ENCODE results near the gene LMTK2. TPM values are rescaled to one million over a fixed set of nuclear protein-coding genes. Genes with fewer than 3 reads are reported as not detected.

The LMTK2 gene
- total RNA-seq, 1 experiment from 2014 or later, result 17.8 TPM

GRCh38 chr7:98185101-98185500, 78.4 kb downstream of the LMTK2 start:
- ChIA-PET RAD21 (ENCODE audit: low non-redundant PET in 1 of 2, low total read pairs in 2 of 2, uncharacterized antibody in 2 of 2, unreplicated experiment in 2 of 2) (no interaction called here), CTCF (no interaction called here), POLR2A (no interaction called here)
- ATAC-seq, result no peak
- Histone ChIP-seq H3K36me3 (ENCODE audit: control insufficient read depth in 1 of 2, insufficient read depth in 2 of 2, low read length in 2 of 2) (no peaks in the 10 kb centered on the region), H3K9me3 (ENCODE audit: control insufficient read depth in 1 of 2, insufficient read depth in 1 of 2, low read depth in 1 of 2, low read length in 2 of 2) (no peaks in the 10 kb centered on the region), H3K4me2 (ENCODE audit: low read length) (no peak overlapping the region), H3K4me3 (replicated peaks in 1 of 2; ENCODE audit: low read depth in 1 of 2, low read length in 2 of 2) (no peak overlapping the region), H3K4me1 (ENCODE audit: control insufficient read depth in 1 of 2, insufficient read depth in 2 of 2, low read length in 2 of 2) (no peaks in the 10 kb centered on the region), H2AFZ (ENCODE audit: low read depth, low read length, poor library complexity, severe bottlenecking) (no peak overlapping the region), H3K79me2 (ENCODE audit: insufficient read depth, low read length) (no peaks in the 10 kb centered on the region), H3K27ac (ENCODE audit: low read depth, low read length) (no peak overlapping the region), H3K9ac (ENCODE audit: low read length) (no peak overlapping the region), H4K20me1 (ENCODE audit: insufficient read depth) (peaks cover 4% of the 10 kb centered on the region; the same call in 1 of the 2 replicates), H3K27me3 (ENCODE audit: insufficient read depth, low read length) (no peaks in the 10 kb centered on the region), H3K9me2 (ENCODE audit: insufficient read depth) (no peaks in the 10 kb centered on the region)
- TF ChIP-seq, protein P1, sequence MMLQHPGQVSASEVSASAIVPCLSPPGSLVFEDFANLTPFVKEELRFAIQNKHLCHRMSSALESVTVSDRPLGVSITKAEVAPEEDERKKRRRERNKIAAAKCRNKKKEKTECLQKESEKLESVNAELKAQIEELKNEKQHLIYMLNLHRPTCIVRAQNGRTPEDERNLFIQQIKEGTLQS (IDR thresholded peaks at IDR 0.05), result no peak
- TF ChIP-seq CBX3 (IDR thresholded peaks at IDR 0.05; ENCODE audit: low read depth), result no peak
- no peak for TF ChIP-seq CTCF (IDR thresholded peaks at IDR 0.05 in 2 of 3, conservative IDR thresholded peaks at IDR 0.05 in 1 of 3; ENCODE audit: borderline replicate concordance in 1 of 3, insufficient read depth in 1 of 3, low read depth in 2 of 3, low read length in 2 of 3)
- no peak for TF ChIP-seq POLR2A (IDR thresholded peaks at IDR 0.05; ENCODE audit: borderline replicate concordance, extremely low read depth, insufficient read depth, insufficient read length)
- TF ChIP-seq EZH2phosphoT487 (IDR thresholded peaks at IDR 0.05; ENCODE audit: borderline replicate concordance), result no peak
- TF ChIP-seq EZH2 (IDR thresholded peaks at IDR 0.05), result no peak
- no peak for TF ChIP-seq CEBPB (IDR thresholded peaks at IDR 0.05; ENCODE audit: low read depth)
- TF ChIP-seq YY1 (IDR thresholded peaks at IDR 0.05; ENCODE audit: extremely low read depth, insufficient replicate concordance, low read depth, low read length), result no peak
- TF ChIP-seq FOSL1 (IDR thresholded peaks at IDR 0.05; ENCODE audit: low read depth), result no peak
- intact Hi-C loops (cut with micrococcal nuclease), result no loop called here
- no peak for DNase-seq (ENCODE audit: low read depth, low spot score)
- no TSS peak for BruUV-seq (replicated peaks)

All from HCT116 (cell line).